LNCaP clone FGC (cell line): ENCODE data around the gene RPS13.
"Not testable (repeated sequence)": the region's sequence is repeated elsewhere in the genome, so short reads cannot be mapped to it uniquely, and the experiment has no call there.

Source experiments
- DNase-seq: peaks from one replicate; pipeline ENCODE4 v3.0.0-alpha.2; 2011; ENCODE audit warnings: low read depth
- H3K4me3 ChIP-seq: 2 replicates; pipeline ENCODE4 v1.5.1; 2011; ENCODE audit warnings: mild to moderate bottlenecking, low read depth, low read length, control low read depth
- CTCF ChIP-seq: IDR thresholded peaks from 2 replicates; pipeline ENCODE4 v1.5.1; 2012; ENCODE audit warnings: mild to moderate bottlenecking; ENCODE audit not compliant: control insufficient read depth, insufficient read depth; ENCODE audit errors: extremely low read depth

RPS13 gene

GRCh38 chr11:17067417-17067816 lies 10.1 kb downstream of the RPS13 start:
- no peak for TF ChIP-seq CTCF
- no peak overlapping the region for H3K4me3 ChIP-seq
- DNase-seq: no peak

DNA sequence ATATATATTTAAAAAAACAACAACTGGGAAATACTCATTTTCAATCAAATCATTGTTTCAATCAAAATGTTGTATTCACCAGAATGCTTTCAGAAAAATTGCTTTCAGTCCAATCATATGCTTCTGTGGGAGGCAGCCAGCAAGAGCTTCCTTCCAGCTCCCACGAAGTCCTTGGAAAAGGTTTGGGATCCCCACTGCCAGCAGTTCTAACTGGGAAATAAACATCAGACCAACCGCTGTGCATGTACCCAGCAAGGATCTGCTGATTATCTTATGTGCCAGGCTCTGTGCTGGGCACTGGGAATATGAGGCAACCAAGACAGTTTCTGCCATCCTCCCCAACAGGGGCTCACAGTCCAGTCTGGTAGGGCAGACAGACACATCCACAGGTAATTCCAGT lies 10.8 kb downstream of the RPS13 start:
- DNase-seq: no peak
- no peak for TF ChIP-seq CTCF
- H3K4me3 ChIP-seq: no peak overlapping the region

DNA sequence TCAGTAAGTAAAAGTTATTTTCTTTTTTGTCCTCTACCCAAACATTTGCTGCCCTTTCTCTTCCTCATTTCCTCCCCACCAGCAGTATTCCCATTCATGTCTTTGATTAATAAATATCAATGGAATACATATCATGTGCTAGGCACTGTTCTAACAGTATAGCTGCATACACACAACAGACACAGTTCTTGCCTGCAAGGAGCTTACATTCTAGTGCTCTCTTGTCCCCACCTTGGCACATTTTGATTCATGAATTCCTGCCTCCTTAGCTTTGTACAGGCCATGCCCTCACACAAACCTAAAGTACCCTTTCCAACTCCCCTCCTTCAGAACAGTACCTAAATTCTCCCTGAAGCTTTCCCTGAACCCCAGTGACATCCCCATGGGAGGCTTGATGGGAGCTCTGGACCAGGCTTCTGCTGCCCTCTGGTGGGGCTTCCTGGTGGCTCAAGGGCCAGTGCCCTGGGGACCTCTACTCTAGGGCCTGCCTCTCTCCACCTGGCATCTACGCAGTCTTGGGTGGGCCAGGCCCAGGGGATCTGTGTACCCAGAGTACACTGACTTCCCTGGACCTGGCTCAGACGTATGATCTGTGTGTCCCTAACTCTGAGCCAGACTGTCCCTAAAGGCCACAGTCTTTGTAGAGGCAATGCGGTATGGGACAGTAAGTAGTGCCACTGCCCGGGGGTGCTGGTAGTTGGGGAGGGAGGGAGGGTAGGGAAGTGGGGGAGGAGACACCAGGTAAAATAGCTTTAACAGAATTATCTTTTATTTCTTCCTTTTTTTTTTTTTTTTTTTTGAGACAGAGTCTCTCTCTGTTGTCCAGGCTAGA lies 14.1 kb downstream of the RPS13 start:
- TF ChIP-seq CTCF: peak; percentile 76
- H3K4me3 ChIP-seq: no peak overlapping the region
- no peak for DNase-seq

GRCh38 chr11:17051146-17051545 lies 26.3 kb downstream of the RPS13 start:
- DNase-seq, H3K4me3 ChIP-seq: not testable (repeated sequence)

- not testable (repeated sequence) for H3K4me3 ChIP-seq
- peak; percentile 7 for DNase-seq
These were observed 29.0 kb downstream of the RPS13 start for GRCh38 chr11:17048491-17048890.

DNA sequence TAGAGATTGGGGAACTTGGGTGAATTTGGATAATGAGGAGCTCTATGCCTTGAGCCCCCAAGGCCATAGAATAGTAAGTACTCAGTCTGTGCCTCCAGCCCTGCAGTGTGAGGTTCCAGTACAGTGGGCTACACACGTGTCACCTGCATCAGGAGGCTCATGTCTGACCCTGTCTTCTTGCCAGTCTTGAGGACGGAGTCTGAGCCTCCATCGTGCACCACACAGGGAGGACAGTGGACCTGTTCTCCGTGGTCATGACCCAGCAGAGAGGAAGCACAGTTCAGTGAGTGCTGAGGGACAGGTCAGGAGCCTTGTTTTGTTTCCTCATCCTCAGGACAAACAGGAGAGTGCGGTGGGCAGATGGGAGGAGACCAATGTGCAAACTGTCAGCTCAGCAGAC lies 30.8 kb downstream of the RPS13 start:
- no peak for DNase-seq
- H3K4me3 ChIP-seq: no peak overlapping the region
- TF ChIP-seq CTCF: no peak

DNA sequence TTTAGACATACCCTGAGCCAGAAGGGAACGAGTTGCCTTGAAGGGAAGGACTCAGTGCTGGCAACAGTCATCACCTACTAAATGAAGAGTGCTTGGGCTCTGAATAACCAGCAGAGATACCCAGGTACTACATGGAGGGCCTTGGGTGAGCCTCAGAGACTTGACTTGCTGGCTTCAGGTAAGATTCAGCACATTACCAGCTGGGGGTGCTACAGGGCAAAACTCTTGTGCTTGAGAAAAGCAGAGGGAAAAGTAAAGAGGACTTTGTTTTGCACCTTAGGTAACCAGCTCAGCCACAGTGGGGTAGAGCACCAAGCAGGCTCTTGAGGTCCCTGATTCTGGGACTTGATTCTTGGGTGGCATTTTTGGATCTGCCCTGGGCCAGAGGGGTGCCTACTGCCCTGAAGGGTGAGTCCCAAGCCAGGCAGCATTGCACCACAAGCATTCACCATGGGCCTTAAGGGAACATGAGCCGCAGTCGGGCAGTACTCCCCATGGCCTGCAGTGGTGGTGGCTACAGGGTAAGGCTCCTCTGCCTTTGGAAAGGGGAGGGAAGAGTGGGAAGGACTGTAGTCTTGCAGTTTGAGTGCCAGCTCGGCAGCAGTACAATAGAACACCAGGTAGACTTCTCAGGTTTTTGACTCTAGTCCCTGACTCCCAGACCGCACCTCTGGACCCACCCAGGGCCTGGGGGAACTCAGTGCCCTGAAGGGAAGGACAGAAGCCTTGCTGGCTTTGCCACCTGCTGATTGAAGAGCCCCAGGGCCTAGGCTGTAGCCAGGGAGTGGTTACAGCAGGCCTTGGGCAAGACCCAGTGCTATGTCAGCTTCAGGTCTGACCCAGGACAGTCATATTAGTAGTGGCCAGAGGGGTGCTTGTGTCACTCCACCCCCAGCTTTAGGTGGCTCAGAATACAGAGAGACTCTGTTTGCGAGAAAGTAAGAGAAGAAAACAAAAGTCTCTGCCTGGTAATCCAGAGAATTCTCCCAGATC lies 40.5 kb downstream of the RPS13 start:
- H3K4me3 ChIP-seq: no peak overlapping the region
- DNase-seq: no peak
- TF ChIP-seq CTCF: no peak

- not testable (repeated sequence) for DNase-seq, H3K4me3 ChIP-seq
These were observed 43.4 kb downstream of the RPS13 start for GRCh38 chr11:17034027-17034426.
